GM12878 (cell line): ENCODE results near the gene MRPL28. TPM values are rescaled to one million over a fixed set of nuclear protein-coding genes. Genes with fewer than 3 reads are reported as not detected.

Experiments
- ATAC-seq: fragments of 200-7000 bp; cut with Tn5 transposase; 3 replicates; pipeline ENCODE4 v1.9.1; 2020; ENCODE audit warnings: mild to moderate bottlenecking, moderate library complexity
- BruUV-seq: library from RNA; stranded (reverse); fragments of 400-500 nt; replicated peaks from 2 replicates; lab custom pipeline; 2021; lab: Mats Ljungman, UMichigan
- CTCF ChIA-PET: fragments of 300-600 bp; sonication (Branson Sonifier 250); formaldehyde crosslinking; extraction: SDS; loops from one replicate; lab custom pipeline; 2021; ENCODE audit warnings: inconsistent platforms; lab: Yijun Ruan, JAX
- POLR2A ChIA-PET: fragments of 350-600 bp; formaldehyde crosslinking; extraction: SDS; loops from one replicate; lab custom pipeline; 2021; ENCODE audit warnings: inconsistent platforms; lab: Charles Lee
- RAD21 ChIA-PET: fragments of 300-600 bp; sonication (Branson Sonifier 250); formaldehyde crosslinking; loops from one replicate; lab custom pipeline; 2023; ENCODE audit warnings: antibody characterized with exemption; ENCODE audit not compliant: unreplicated experiment; lab: Charles Lee
- SMC1A ChIA-PET: fragments of 300-600 bp; sonication (Branson Sonifier 250); formaldehyde crosslinking; loops from one replicate; lab custom pipeline; 2023; ENCODE audit not compliant: unreplicated experiment, uncharacterized antibody; lab: Charles Lee
- DNase-seq: peaks from one replicate; pipeline ENCODE4 v3.0.0-alpha.2; 2011; ENCODE audit warnings: low read depth, low spot score
- FAIRE-seq: peaks from 3 replicates; lab custom pipeline; 2011; peaks lifted over from hg19 to GRCh38; lab: Jason Lieb, UNC
- H2AFZ ChIP-seq: 2 replicates; pipeline ENCODE4 v1.6.0; 2011; ENCODE audit warnings: low read depth, low read length, control low read depth; ENCODE audit not compliant: control insufficient read depth
- H3K27ac ChIP-seq: 2 replicates; pipeline ENCODE4 v1.5.1; 2011; ENCODE audit warnings: control low read depth; ENCODE audit not compliant: control insufficient read depth, insufficient read depth
- H3K27me3 ChIP-seq, 2 experiments: replicated peaks in 1 of 2; 2 replicates each; pipeline versions ENCODE4 v1.6.0 to v1.6.1; 2011; ENCODE audit warnings: low read length in 1 of 2; ENCODE audit not compliant: control insufficient read depth in 2 of 2, insufficient read depth in 2 of 2
- H3K36me3 ChIP-seq, 2 experiments: 2 replicates each; pipeline ENCODE4 v1.5.1; 2011; ENCODE audit warnings: low read length in 1 of 2; ENCODE audit not compliant: control insufficient read depth in 2 of 2, insufficient read depth in 2 of 2
- H3K4me1 ChIP-seq: 2 replicates; pipeline ENCODE4 v1.6.1; 2011; ENCODE audit warnings: mild to moderate bottlenecking, low read length, moderate library complexity, mixed read lengths; ENCODE audit not compliant: control insufficient read depth, insufficient read depth
- H3K4me2 ChIP-seq: 2 replicates; pipeline ENCODE4 v1.6.0; 2011; ENCODE audit warnings: control low read depth; ENCODE audit not compliant: control insufficient read depth, insufficient read depth
- H3K4me3 ChIP-seq: fragments of 200-600 bp; sonication (generic); 2 replicates; pipeline ENCODE4 v1.5.1; 2016
- H3K79me2 ChIP-seq: 2 replicates; pipeline ENCODE4 v1.6.0; 2011; ENCODE audit warnings: low read length; ENCODE audit not compliant: control insufficient read depth, insufficient read depth
- H3K9ac ChIP-seq: 2 replicates; pipeline ENCODE4 v1.8.0; 2011; ENCODE audit warnings: low read length, control low read depth, mixed read lengths; ENCODE audit not compliant: control insufficient read depth, insufficient read depth
- H3K9me3 ChIP-seq: replicated peaks from 3 replicates; pipeline ENCODE4 v1.5.1; 2011; ENCODE audit warnings: mild to moderate bottlenecking, low read length; ENCODE audit not compliant: control insufficient read depth, insufficient read depth
- H4K20me1 ChIP-seq: 2 replicates; pipeline ENCODE4 v1.6.0; 2011; ENCODE audit not compliant: control insufficient read depth, insufficient read depth
- BCL3 ChIP-seq: IDR thresholded peaks from 2 replicates; pipeline ENCODE4 v1.6.1; 2011; ENCODE audit warnings: borderline replicate concordance, low read depth, mild to moderate bottlenecking, moderate library complexity, low read length; ENCODE audit not compliant: insufficient read depth, poor library complexity, severe bottlenecking
- CEBPB ChIP-seq, 2 experiments: fragments of 150-350 bp in 1 of 2; IDR thresholded peaks; 2 replicates each; pipeline ENCODE4 v1.6.1; 2012 to 2014; ENCODE audit warnings: low read depth in 2 of 2, low read length in 2 of 2, borderline replicate concordance in 1 of 2, inconsistent platforms in 1 of 2
- CHD4 ChIP-seq: fragments of 200-600 bp; sonication (generic); IDR thresholded peaks from 2 replicates; pipeline ENCODE4 v1.6.1; 2016; ENCODE audit warnings: mild to moderate bottlenecking
- HDAC6 ChIP-seq: fragments of 200-600 bp; sonication (generic); IDR thresholded peaks from one replicate; pipeline ENCODE4 v1.8.0; 2017; ENCODE audit warnings: antibody characterized with exemption; ENCODE audit not compliant: unreplicated experiment
- KDM1A ChIP-seq: fragments of 200-600 bp; sonication (generic); IDR thresholded peaks from 2 replicates; pipeline ENCODE4 v1.6.1; 2016; ENCODE audit warnings: borderline replicate concordance
- PAX8 ChIP-seq: fragments of 450-650 bp; IDR thresholded peaks from 2 replicates; pipeline ENCODE4 v1.6.1; 2017; ENCODE audit warnings: mild to moderate bottlenecking, moderate library complexity
- POLR2AphosphoS5 ChIP-seq: IDR thresholded peaks from 2 replicates; pipeline ENCODE4 v1.6.1; 2011; ENCODE audit warnings: mild to moderate bottlenecking, low read length, inconsistent platforms
- SMAD5 ChIP-seq: IDR thresholded peaks from 2 replicates; pipeline ENCODE4 v1.6.1; 2016; ENCODE audit warnings: antibody characterized with exemption, low read depth
- SMARCA5 ChIP-seq: fragments of 450-650 bp; IDR thresholded peaks from 2 replicates; pipeline ENCODE4 v1.6.1; 2017; ENCODE audit warnings: mild to moderate bottlenecking
- ZNF274 ChIP-seq: IDR thresholded peaks from one replicate; pipeline ENCODE4 v1.8.0; 2011; ENCODE audit not compliant: insufficient read length, insufficient read depth
- ZNF622 ChIP-seq: fragments of 450-650 bp; IDR thresholded peaks from 2 replicates; pipeline ENCODE4 v1.6.1; 2017; ENCODE audit warnings: mild to moderate bottlenecking, inconsistent platforms
- ZNF687 ChIP-seq: fragments of 450-650 bp; IDR thresholded peaks from 2 replicates; pipeline ENCODE4 v1.6.1; 2017; ENCODE audit warnings: mild to moderate bottlenecking, moderate library complexity
- ZSCAN29 ChIP-seq: fragments of 450-650 bp; IDR thresholded peaks from 2 replicates; pipeline ENCODE4 v1.6.1; 2017; ENCODE audit warnings: mild to moderate bottlenecking, moderate library complexity
- ZZZ3 ChIP-seq: IDR thresholded peaks from 2 replicates; pipeline ENCODE4 v1.6.1; 2011; ENCODE audit warnings: low read depth; ENCODE audit not compliant: control insufficient read depth, insufficient read length
- WGBS: methylation state at CpG from one replicate; pipeline ENCODE4 v1.1.6; 2016; ENCODE audit warnings: low lambda C conversion rate; ENCODE audit not compliant: insufficient replicate concordance, insufficient coverage; ENCODE audit errors: missing lambda C conversion rate; 5-methylcytosine and 5-hydroxymethylcytosine counted together
- in situ Hi-C: fragments of 300-500 bp; cut with MboI; formaldehyde crosslinking; loops from 9 replicates; pipeline ENCODE4 v1.14.3; 2018; ENCODE audit warnings: mixed read lengths
- intact Hi-C: fragments of 100-400 bp; cut with micrococcal nuclease; formaldehyde crosslinking; loops from one replicate; pipeline ENCODE4 v1.14.2; 2022; ENCODE audit not compliant: unreplicated experiment
- polyA plus RNA-seq, 11 experiments: library from polyadenylated mRNA; depleted of rRNA in 4 of 11; unstranded in 6 of 11; stranded (reverse) in 5 of 11; fragments of >200 nt; fragmentation: Nextera tagmentation in 4 of 11; fragmentation: Illumina TruSeq in 1 of 11; extraction: Ambion mirVana in 4 of 11; extraction: Trizol in 1 of 11; gene quantifications; 1 replicate in 1 of 11; 2 replicates in 10 of 11; pipeline versions ENCODE4 v1.2.1 to v1.2.3, GENCODE V29; 2011 to 2016; ENCODE audit warnings: inconsistent platforms in 2 of 11, missing spikeins in 2 of 11, low read depth in 1 of 11
- total RNA-seq, 4 experiments: library from RNA; depleted of rRNA in 3 of 4; stranded (reverse); fragments of >200 nt in 3 of 4; fragmentation: Illumina TruSeq in 1 of 4; extraction: Trizol in 1 of 4; gene quantifications; 2 replicates each; pipeline versions ENCODE4 v1.2.1 to v1.2.3, GENCODE V29; 2013 to 2021

MRPL28 gene
- total and polyA plus RNA-seq, 10 of the 15 experiments (the other 5 are each of a cell fraction or from before 2014, with no cell fraction given), result 1.6 to 185 (median 110) TPM

- DNase-seq (no peak), FAIRE-seq (no peak), ATAC-seq (no peak)
- peaks cover 16% of the 10 kb centered on the region for H3K79me2 ChIP-seq
- intact Hi-C loops, result no loop called here
- H4K20me1 ChIP-seq, result 0 out of 2 replicates have a peak, but pooled peaks cover 3% of the 10 kb centered on the region
- WGBS, result 97% methylated on average over 20 of the region's 23 CpGs
- ChIA-PET CTCF (no interaction called here), POLR2A (no interaction called here), RAD21 (no interaction called here), SMC1A (interaction anchor here (0.6 kb wide), 1 partner anchor 81 kb away, joined by 3 read pairs; no protein-coding TSS in a partner anchor)
- peaks cover 0 to 2% of the 10 kb centered on the region in 2 experiments; a peak in 2 of 4 replicates for H3K36me3 ChIP-seq
- H2AFZ ChIP-seq, result no peak overlapping the region
- H3K27me3 ChIP-seq, result no peaks in the 10 kb centered on the region
- no peak overlapping the region for H3K4me2 ChIP-seq
- no peak overlapping the region for H3K4me3 ChIP-seq
- no peak overlapping the region for H3K9ac ChIP-seq
- no TSS peak for BruUV-seq
- H3K9me3 ChIP-seq, result no peaks in the 10 kb centered on the region; the same call in 2 of the 3 replicates
- TF ChIP-seq ZNF274 (no peak), BCL3 (no peak), ZZZ3 (no peak), ZNF687 (no peak), CEBPB (IDR thresholded peaks at IDR 0.05; ENCODE audit: borderline replicate concordance in 1 of 2, low read depth in 2 of 2, low read length in 2 of 2) (no peak), PAX8 (no peak), ZNF622 (no peak), ZSCAN29 (no peak), POLR2AphosphoS5 (no peak), CHD4 (no peak), HDAC6 (no peak), SMAD5 (no peak), SMARCA5 (no peak), KDM1A (no peak)
- no peak overlapping the region for H3K27ac ChIP-seq
- in situ Hi-C loops, result no loop called here
- H3K4me1 ChIP-seq, result no peaks in the 10 kb centered on the region
These were observed 29.8 kb downstream of the MRPL28 start for GRCh38 chr16:340370-341091.
